ENCODE results near the gene CREM.
A peak's percentile ranks its signal among the peaks of the same experiment; 100 is the strongest.
"Not testable (repeated sequence)": the region's sequence is repeated elsewhere in the genome, so short reads cannot be mapped to it uniquely, and the experiment has no call there.

CREM gene

DNA sequence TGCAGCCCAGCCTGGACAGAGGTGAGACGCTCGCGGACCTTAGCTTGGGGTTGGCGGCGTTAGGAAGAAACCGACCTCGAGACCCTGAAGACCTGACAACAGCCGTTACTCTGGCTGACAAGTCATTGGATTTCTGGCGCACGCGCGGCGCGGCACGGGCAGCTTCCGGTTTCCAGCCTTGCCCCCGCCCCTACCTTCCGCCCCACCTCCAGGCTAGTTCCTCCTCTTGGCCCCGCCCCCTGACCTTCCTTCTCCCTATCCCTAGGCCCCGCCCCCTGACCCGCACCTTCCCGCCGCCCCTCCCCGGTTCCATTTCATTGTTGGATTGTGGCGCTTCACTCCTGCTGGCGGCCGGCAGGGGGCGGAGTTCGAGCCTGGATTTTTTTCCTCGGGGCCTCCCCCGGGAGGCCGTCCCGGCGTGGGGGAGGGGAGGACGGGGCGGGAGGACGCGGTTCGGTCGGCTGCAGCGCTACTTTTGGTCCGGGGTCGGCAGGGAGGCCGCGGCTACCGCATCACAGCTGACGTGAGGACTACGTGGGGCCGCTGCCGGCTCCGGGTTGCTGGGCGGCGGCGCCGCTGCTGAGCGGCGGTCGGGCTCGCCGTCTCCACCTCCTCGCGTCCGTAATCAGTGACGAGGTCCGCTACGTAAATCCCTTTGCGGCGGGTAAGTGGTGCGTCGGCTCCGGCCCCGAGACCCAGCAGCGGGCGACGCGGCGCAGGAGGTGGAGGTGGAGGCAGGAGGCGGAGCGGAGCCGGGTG lies at the start of gene CREM:
Gene CREM (plus strand): TSS at position 317 of the 759 bp plus-strand sequence. CDS start 10,990 bp downstream, outside the sequence.
- peak; percentile 81 to 86 for DNase-seq

- no peak for DNase-seq
These were observed 47.4 kb upstream of the CREM start for GRCh38 chr10:35079265-35079664.

- DNase-seq = no peak
These were observed 46.9 kb upstream of the CREM start for GRCh38 chr10:35079763-35080162.

DNA sequence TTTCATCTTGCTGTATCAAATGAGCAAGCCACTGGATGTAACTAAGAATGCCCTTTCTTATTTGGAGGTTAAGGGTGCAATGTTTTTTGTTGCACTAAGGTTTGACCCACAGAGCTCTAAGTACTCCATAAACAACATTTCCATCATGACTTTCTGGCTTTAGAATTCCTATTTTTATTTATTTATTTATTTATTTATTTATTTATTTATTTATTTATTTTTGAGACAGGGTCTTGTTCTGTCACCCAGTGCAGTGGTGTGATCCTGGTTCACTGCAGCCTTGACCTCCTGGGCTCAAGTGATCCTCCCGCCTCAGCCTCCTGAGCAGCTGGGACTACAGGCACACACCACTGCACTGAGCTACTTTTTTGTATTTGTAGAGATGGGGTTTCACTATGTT lies 46.4 kb upstream of the CREM start:
- not testable (repeated sequence) for DNase-seq

- no peak for DNase-seq
These were observed 43.4 kb upstream of the CREM start for GRCh38 chr10:35083242-35083641.

GRCh38 chr10:35089611-35090161 lies 37.0 kb upstream of the CREM start:
- peak in 1 of 2 experiments; percentile 1 for DNase-seq

DNA sequence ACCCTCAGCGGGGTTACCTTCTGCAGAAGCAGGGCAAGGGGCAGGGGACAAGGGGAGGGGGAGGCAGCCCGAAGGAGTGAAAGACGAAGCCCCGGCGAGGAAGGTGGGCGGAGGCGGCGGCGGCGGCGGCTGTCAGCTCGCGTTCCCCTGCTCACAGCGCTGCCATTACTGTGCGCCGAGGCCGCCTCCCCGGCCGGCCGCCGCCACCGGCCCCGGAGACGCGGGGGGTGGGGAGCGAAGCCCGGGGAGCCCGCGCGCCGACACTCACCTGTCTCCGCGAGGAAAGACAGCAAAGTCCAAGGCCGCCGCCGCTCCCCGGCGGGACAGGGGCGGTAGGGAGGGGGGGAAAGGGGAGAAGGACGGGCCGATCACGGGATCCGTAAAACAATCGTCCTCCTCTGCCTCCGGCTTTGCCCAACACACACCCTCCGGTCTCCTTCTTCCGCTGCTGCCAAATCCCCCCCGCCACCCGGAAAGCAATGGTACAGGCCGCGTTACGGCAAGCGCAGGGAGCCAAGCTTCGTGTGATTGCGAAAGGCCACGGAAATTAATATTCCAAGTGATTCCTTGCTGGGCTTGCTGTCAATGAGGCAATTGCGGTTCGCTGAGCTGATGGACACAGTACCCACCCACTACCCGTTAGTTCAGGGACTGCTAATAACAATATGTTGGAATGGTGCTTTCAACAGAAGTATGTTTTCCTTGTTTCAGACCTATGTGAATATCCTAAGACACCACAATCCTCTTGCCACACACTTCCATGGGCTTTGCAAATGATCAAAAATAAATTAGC lies 36.3 kb upstream of the CREM start, which contains the start of gene CUL2:
Gene CUL2 (minus strand): TSS at position 180 of the 793 bp plus-strand sequence. CDS start 19,024 bp downstream, outside the sequence.
- peak; percentile 54 to 75 for DNase-seq

GRCh38 chr10:35091994-35092790 lies 34.5 kb upstream of the CREM start:
- no peak for DNase-seq

DNA sequence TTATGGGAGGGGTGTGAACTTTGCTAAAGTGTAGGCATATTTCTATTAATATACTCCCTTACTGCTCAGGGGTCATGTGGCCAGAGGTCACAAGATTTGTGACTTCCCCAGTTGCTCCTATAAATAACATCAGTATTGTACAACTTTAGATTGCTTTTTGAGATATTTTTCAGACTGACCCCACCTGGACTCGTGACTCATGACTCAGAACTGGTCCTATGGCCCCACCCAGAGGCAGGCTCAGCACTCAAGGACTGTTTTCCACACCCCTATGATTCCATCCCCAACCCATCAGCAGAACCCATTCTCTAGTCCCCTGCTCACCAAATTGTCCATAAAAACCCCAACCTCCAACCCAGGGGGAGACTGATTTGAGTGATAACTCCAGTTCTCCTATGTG lies 33.8 kb upstream of the CREM start:
- DNase-seq = no peak

DNA sequence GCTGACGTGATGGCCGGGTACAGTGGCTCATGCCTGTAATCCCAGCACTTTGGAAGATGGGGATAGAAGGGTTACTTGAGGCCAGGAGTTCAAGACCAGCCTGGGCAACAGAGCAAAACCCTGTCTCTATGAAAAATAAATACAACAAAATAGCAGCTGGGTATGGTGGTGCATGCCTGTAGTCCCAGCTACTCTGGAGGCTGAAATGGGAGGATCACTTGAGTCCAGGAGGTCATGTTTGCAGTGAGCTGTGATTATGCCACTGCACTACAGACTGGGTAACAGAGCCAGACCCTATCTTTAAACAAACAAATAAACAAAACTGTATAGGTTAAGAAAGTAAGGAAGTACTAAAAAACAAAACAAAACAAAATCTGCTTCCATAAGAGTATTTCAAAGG lies 30.3 kb upstream of the CREM start:
- no peak for DNase-seq

GRCh38 chr10:35097510-35097909 lies 29.1 kb upstream of the CREM start:
- no peak for DNase-seq

- no peak for DNase-seq
These were observed 22.8 kb upstream of the CREM start for GRCh38 chr10:35103882-35104281.

DNA sequence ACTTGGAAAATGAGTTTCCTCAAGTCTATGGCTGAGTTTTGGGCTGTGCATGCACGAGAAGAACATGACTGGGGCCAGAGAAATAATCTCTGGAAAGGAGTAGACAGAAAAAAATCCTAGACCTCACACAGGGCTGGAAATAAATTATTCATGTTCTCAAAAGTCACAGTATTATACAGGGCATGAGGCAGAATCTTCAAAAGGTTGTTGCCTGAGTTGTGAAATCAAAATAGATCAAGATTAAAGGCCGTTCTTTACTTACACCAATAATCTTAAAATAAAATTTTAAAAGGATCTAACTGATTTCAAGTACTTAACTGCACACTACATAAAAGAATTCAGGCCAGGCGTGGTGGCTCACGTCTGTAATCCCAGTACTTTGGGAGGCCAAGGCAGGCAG lies 14.1 kb upstream of the CREM start:
- DNase-seq = no peak

GRCh38 chr10:35119378-35119777 lies 7.3 kb upstream of the CREM start:
- no peak for DNase-seq

DNA sequence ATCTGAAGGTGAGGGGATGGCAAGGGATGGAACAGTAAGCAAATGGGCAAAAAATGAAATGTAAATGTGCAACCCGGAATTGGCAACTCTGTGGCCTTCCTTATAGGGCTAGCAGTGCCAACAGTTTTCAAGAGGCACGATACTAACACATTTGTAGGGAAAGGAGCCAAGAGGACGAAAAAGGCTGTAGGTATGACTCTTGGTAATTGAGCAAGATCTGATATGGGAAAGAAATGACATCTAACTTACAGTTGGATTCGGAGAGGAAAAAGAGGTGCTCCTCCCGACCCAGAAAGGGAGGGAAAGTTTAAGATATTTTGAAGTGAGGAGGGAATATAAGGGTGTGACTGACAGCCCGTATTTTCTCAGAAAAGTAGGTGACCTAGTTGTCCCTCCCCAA lies 2.1 kb upstream of the CREM start:
- DNase-seq = no peak

- DNase-seq = no peak
These were observed 550 bp upstream of the CREM start for GRCh38 chr10:35126062-35126529.

GRCh38 chr10:35127289-35127891 lies 744 bp downstream of the CREM start:
- peak in 1 of 2 experiments; percentile 18 for DNase-seq

- no peak for DNase-seq
These were observed 2.6 kb downstream of the CREM start for GRCh38 chr10:35129185-35129674.

GRCh38 chr10:35130663-35131062 lies 4.0 kb downstream of the CREM start:
- DNase-seq = no peak

GRCh38 chr10:35132727-35133126 lies 6.1 kb downstream of the CREM start:
- DNase-seq = no peak

DNA sequence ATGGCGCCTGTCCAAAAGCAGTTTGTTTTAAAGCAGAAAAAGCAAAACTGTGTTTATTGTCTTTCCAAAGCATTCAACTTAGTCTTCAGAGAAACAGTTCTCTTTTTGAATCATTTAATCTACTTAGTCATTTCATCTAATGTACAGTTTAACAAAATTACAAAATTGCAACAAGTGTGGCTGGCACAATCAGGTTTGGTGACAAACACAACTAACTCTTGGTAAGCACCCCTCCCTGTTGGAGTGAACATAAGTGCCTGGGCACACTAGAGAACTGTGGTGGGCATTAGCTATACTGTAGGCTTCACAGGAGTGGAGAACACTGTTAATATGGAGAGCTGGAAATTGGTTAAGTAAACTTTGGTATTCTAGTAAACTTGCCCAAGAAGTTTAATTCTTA lies 6.9 kb downstream of the CREM start:
- no peak for DNase-seq

DNA sequence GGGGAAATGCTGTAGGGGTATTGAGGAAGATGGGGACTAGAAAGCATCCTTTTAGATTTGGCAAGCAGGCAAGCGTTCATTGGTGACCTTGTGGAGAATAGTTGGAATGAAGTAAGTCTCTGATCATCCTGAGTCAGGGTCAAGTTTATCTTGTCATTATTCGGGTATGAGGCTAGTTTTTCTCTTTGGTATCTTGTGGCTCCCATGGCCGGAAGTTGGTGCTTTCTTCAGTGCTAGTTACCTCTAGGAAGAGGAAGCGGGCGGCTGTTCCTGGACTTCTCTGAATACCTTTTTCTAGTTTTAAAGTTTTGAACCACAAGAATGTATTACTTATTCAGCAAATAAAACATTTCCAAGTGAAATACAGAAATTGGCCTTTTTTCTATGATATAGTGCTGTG lies 9.2 kb downstream of the CREM start:
- no peak for DNase-seq

Data from NCI-H524 (cell line).